Tibial artery (tissue), 4 donors: ENCODE results near the gene PLP1.

Experiments
- DNase-seq, 2 donors: peaks; one replicate each; pipeline ENCODE4 v3.0.0-alpha.2; 2019
- H3K27ac ChIP-seq, 2 donors: fragments of 200-600 bp; sonication (generic) in 1 of 2; 1 replicate in 1 of 2; 2 replicates in 1 of 2; pipeline ENCODE4 v1.5.1; 2018 to 2019; ENCODE audit warnings: mild to moderate bottlenecking in 1 of 2
- H3K27me3 ChIP-seq, 2 donors: fragments of 200-600 bp; sonication (generic) in 1 of 2; one replicate each; pipeline versions ENCODE4 v1.5.1 to v1.6.0; 2016 to 2019
- H3K36me3 ChIP-seq, 3 donors: fragments of 200-600 bp; sonication (generic) in 2 of 3; one replicate each; pipeline ENCODE4 v1.5.1; 2016 to 2019; ENCODE audit warnings: mild to moderate bottlenecking in 2 of 3
- H3K4me1 ChIP-seq, 4 donors: fragments of 200-600 bp; sonication (generic) in 2 of 4; 1 replicate in 3 of 4; 2 replicates in 1 of 4; pipeline ENCODE4 v1.5.1; 2016 to 2019
- H3K4me3 ChIP-seq, 2 donors: fragments of 200-600 bp; sonication (generic) in 1 of 2; 1 replicate in 1 of 2; 2 replicates in 1 of 2; pipeline ENCODE4 v1.5.1; 2018 to 2019; ENCODE audit warnings: mild to moderate bottlenecking in 2 of 2
- H3K9me3 ChIP-seq, 3 donors: fragments of 200-600 bp; sonication (generic) in 1 of 3; one replicate each; pipeline ENCODE4 v1.5.1; 2016 to 2019
- intact Hi-C: fragments of 100-400 bp; cut with DNase I; formaldehyde crosslinking; loops from one replicate; pipeline ENCODE4 v1.15.0; 2023; ENCODE audit warnings: low total_unique reads
- TF ChIP-seq, protein P1 (sequence below), 2 experiments: fragments of 200-600 bp in 1 of 2; fragments of 450-650 bp in 1 of 2; IDR thresholded peaks; one replicate each; pipeline ENCODE4 v1.5.1; 2017 to 2019; ENCODE audit warnings: antibody characterized with exemption in 2 of 2, mild to moderate bottlenecking in 1 of 2, moderate library complexity in 1 of 2

PLP1 gene

GRCh38 chrX:103776546-103776945 is at the start of gene PLP1:
PLP1 (plus strand) TSS chrX:103776840; CDS start chrX:103776996, 156 bp downstream.
- H3K4me3 ChIP-seq = no peak within 1 kb of the TSS
- H3K36me3 ChIP-seq = no peaks in the 10 kb centered on the region
- intact Hi-C loops = no loop called here
- TF ChIP-seq, protein P1, sequence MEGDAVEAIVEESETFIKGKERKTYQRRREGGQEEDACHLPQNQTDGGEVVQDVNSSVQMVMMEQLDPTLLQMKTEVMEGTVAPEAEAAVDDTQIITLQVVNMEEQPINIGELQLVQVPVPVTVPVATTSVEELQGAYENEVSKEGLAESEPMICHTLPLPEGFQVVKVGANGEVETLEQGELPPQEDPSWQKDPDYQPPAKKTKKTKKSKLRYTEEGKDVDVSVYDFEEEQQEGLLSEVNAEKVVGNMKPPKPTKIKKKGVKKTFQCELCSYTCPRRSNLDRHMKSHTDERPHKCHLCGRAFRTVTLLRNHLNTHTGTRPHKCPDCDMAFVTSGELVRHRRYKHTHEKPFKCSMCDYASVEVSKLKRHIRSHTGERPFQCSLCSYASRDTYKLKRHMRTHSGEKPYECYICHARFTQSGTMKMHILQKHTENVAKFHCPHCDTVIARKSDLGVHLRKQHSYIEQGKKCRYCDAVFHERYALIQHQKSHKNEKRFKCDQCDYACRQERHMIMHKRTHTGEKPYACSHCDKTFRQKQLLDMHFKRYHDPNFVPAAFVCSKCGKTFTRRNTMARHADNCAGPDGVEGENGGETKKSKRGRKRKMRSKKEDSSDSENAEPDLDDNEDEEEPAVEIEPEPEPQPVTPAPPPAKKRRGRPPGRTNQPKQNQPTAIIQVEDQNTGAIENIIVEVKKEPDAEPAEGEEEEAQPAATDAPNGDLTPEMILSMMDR (IDR thresholded peaks at IDR 0.05) = no peak
- peaks cover 0 to 8% (median 0%) of the 10 kb centered on the region in 4 donors for H3K4me1 ChIP-seq
- H3K27me3 ChIP-seq = no peaks in the 10 kb centered on the region
- no peak for DNase-seq
- no peak within 1 kb of the TSS for H3K27ac ChIP-seq
- no peaks in the 10 kb centered on the region for H3K9me3 ChIP-seq

DNA sequence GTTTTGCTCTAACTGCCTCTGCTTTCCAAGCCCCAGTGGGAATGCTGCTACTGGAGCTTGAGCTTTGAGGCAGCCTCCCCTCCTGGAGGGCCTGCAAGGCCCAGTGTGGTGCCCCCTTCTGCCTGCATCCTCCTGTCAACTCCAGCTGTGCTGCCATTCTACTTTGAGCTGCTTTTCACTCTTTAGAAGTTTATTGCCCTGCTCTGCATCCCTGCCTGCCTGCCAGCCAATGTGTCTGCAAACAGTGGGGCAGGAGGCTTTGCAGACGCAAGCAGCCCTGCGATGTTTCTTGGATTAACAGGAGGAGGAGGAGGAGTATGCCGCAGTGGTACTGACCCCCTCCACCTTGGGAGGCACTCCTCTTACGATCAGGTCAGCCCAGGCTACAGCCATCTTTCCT is 49.5 kb upstream of the PLP1 start:
- intact Hi-C loops = no loop called here
- Histone ChIP-seq H3K27me3 (no peaks in the 10 kb centered on the region), H3K4me1 (no peaks in the 10 kb centered on the region), H3K36me3 (no peaks in the 10 kb centered on the region), H3K27ac (no peak overlapping the region), H3K9me3 (no peaks in the 10 kb centered on the region), H3K4me3 (no peak overlapping the region)
- TF ChIP-seq, protein P1 (IDR thresholded peaks at IDR 0.05) = no peak
- no peak for DNase-seq

GRCh38 chrX:103729015-103729414 is 47.6 kb upstream of the PLP1 start:
- H3K27ac ChIP-seq = no peak overlapping the region
- no peaks in the 10 kb centered on the region for H3K4me1 ChIP-seq
- intact Hi-C loops = no loop called here
- no peaks in the 10 kb centered on the region for H3K9me3 ChIP-seq
- TF ChIP-seq, protein P1 (IDR thresholded peaks at IDR 0.05) = no peak
- H3K4me3 ChIP-seq = no peak overlapping the region
- H3K27me3 ChIP-seq = no peaks in the 10 kb centered on the region
- no peak for DNase-seq
- no peaks in the 10 kb centered on the region for H3K36me3 ChIP-seq

GRCh38 chrX:103730147-103730795 is 46.4 kb upstream of the PLP1 start:
- Histone ChIP-seq H3K9me3 (no peaks in the 10 kb centered on the region), H3K27me3 (no peaks in the 10 kb centered on the region), H3K36me3 (no peaks in the 10 kb centered on the region), H3K4me3 (no peak overlapping the region), H3K27ac (no peak overlapping the region), H3K4me1 (no peaks in the 10 kb centered on the region)
- no peak for DNase-seq
- intact Hi-C loops = no loop called here
- TF ChIP-seq, protein P1 (IDR thresholded peaks at IDR 0.05) = no peak

DNA sequence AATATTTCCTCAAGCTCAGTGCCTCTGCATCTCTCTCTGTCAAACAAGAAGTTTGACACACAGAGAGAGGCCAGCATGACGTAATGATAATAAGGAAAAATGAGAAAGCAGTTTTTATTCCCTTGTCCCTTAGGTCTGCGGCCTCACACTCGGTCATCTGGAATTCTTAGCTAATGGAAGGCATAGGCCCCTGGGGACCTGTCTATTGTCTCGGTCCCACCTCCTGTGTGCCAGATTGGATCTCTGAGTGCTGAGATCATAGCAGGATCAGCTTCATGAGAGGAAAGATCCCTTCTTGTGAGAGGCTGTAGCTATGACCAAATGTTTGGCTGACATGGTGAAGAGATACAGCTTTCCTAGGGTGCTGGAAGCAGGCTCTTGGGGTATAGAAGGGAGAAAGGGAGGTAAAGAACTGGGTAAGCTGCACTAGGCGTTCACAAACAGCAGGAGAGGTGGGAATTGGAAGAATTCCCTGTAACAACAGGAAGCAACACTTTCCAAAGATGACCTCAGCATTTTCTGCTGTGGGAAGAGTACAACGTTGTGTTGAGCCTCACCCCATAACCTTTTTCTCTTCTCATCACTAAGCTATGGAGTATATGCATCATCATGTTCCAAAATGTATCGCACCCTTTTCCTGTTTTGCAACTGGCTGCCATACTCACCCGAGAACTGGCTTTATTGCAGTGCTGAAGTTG is 45.7 kb upstream of the PLP1 start:
- H3K4me1 ChIP-seq = no peaks in the 10 kb centered on the region
- no peak for DNase-seq
- intact Hi-C loops = no loop called here
- H3K27me3 ChIP-seq = no peaks in the 10 kb centered on the region
- H3K27ac ChIP-seq = no peak overlapping the region
- no peak overlapping the region for H3K4me3 ChIP-seq
- no peaks in the 10 kb centered on the region for H3K9me3 ChIP-seq
- TF ChIP-seq, protein P1 (IDR thresholded peaks at IDR 0.05) = no peak
- H3K36me3 ChIP-seq = no peaks in the 10 kb centered on the region
